Hepatic stellate cell (primary cell): Measurements from ENCODE around the gene NMNAT2.
"Not testable (repeated sequence)": the region's sequence is repeated elsewhere in the genome, so short reads cannot be mapped to it uniquely, and the experiment has no call there.

Experiments
- DNase-seq: peaks from one replicate; pipeline ENCODE4 v3.0.0; 2011; ENCODE audit warnings: low spot score

NMNAT2 gene

DNA sequence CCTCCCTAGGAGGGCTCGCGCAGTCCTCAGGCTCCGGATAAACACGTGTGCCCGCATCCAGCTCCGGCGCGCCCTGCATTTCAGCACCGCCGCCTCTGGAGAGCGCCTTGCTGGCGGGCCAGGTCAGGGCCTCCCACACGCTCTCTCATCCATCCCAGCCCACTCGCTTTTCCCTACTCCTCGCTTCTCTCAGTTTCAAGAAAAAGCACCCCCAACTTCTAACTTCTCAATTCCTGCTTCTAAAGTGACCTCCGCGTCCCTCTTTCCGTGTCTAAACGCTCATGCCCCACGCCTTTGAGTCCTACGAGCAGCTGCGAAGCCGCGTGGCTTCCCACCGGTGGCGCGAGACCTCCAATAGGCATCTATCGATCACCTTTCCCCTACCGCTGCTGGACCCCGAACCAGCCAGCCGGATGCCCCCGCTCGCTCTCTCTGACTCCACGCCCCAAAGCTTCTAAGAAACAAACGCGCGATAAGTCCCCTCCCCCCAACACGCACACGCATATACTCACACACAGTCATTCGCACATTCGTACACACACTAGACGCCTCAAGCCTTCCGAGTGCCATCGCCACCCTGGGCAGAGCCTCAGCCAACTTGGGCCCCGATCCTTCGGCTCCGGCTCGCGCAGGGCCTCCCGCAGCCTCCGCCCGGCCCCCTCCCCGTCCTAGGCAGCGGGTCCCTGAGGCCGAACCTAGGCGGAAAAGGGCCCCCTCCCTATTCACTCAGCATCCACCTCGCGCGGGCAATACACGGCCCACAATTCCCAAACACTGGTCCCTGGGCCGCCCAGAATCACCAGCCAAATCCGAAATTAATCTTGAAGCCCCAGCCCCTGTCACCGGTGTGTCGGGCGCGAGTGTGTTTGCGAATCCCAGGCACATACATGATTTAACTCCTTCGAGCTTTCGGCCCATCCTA, 1.1 kb downstream of the NMNAT2 start:
- peak; percentile 59 for DNase-seq

DNA sequence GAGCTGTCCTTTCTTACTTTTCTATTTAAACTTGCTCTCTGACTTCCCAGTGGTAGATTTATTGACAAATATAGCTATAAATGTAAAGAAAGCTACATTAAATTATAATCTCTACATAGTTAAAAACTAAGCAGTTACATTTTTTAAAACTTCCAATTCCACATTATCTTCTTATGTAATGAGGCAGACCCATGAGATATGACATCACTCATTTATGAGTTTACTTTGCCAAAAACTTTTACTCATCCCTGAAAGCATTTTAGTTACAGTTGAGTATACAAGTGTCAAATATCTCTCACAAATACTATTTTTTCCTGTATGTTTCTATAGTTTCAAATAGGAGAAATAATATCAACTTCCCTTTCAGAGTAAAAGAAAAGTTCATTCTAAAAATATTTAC, 3.8 kb downstream of the NMNAT2 start:
- no peak for DNase-seq

DNA sequence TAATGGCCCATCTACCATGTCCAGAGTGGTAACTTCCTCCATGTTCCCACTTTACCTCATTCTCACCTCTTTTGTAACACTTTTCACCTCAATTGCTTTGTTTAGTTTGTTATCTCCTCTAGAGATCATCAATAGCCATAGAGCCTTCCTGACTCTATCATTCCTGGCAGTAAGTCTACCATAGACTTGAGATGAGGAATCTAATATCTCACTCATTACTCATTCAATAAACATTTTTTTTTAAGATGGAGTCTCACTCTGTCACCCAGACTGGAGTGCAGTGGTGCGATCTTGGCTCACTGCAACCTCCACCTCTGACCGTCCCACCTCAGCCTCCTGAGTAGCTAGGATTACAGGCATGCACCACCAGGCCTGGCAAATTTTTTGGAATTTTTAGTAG, 7.1 kb downstream of the NMNAT2 start:
- no peak for DNase-seq

- DNase-seq = no peak
Observed at GRCh38 chr1:183407961-183408360, 10.2 kb downstream of the NMNAT2 start.

- no peak for DNase-seq
Observed at GRCh38 chr1:183407474-183407873, 10.7 kb downstream of the NMNAT2 start.

- no peak for DNase-seq
Observed at GRCh38 chr1:183404476-183404875, 13.7 kb downstream of the NMNAT2 start.

- DNase-seq = no peak
Observed at GRCh38 chr1:183403498-183403897, 14.7 kb downstream of the NMNAT2 start.

GRCh38 chr1:183401565-183401964, 16.6 kb downstream of the NMNAT2 start:
- DNase-seq = not testable (repeated sequence)

DNA sequence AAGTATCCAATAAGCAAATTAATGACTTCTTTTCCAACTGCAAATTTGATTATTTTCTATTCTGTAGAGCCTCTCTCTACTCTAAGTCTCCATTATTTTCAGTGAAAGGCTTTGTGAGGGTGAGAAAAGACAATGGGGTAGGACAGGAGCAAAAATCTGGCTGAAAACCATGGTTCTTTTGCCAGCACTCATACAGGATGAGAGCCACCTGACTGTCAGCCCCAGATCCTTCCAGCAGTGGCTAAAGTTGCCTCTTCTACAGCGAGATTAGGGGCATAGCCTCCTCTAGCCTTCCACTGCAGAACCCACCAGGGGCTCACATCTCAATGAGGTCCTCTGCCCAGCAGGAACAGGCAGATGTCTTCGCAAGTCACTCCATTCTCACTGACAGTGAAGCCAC, 23.7 kb downstream of the NMNAT2 start:
- DNase-seq = no peak

GRCh38 chr1:183391863-183392262, 26.3 kb downstream of the NMNAT2 start:
- DNase-seq = no peak

DNA sequence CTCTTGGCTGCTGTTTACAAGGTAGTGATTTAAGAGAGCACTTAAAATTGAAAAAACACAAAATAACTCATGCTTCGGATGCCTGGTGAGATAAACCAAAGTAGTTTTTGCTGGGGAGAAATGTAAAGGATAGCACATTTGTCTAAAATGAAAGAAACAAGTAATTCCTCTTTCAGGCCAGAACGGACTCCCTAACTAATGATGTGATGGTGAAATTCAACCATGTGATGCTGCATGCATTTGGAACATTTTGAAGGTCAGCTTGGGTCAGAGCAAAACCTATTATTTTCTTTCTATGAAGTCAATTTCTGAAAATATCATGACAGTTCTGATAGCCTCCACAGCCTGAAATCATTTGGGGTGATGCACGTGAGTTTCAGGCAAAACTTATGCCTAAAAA, 27.6 kb downstream of the NMNAT2 start:
- DNase-seq = no peak

DNA sequence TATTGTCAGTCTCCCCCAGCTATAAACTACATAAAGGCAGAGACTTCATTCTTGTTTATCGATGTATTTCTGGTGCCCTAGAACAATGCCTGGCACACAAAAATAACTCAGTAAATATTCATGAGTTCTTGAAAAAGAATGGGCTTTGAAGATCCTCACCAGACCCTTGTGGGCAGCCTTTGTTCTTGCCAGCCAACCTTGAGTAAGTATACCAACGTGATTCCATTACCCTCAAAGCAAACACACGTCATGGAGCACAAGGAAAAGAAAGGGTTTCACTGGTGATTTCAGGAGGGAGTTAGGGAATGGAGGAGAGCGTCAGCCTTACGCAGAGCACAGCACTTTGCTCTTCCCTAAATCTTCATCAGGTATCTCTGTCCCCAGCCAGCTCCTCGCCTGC, 29.4 kb downstream of the NMNAT2 start:
- DNase-seq = no peak

- DNase-seq = no peak
Observed at GRCh38 chr1:183385340-183386144, 32.6 kb downstream of the NMNAT2 start.

DNA sequence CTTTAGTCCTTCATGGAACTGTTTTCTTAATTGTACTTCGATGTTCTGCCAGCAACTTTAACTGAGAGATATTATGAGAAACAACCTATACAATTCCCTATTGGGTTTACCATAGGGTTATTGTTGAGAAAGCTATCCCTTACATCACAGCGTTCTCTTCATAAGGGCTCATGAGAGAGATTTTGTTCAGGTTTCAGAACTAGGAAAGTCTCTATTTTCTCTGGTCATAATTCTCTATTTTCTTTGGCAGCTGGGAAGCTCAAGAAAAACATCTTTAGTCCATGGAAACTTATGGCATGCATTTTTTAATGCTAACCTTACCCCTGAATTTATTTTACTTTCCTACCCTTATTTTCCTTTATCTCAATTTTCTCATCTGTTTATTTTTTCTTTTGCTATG, 38.2 kb downstream of the NMNAT2 start:
- DNase-seq = no peak

GRCh38 chr1:183375381-183375780, 42.8 kb downstream of the NMNAT2 start:
- DNase-seq = no peak

DNA sequence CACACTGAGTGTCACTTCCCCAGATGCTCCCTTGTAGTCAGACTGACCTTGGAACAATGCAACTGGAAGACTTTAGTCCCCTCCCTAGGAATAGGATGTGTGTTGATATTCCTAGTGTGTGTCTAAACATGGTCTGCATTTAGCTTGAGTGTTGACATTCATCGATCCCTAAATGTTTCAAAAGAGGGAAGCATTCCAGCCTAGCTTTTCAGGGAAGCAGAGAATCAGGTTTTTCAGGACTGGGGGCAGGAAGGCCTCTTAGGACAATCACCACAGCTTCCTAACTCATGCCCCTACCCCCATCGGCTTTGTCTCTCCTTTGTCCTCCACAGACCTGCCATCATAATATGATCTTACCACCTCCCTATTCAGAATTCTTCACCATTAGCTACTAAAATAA, 43.4 kb downstream of the NMNAT2 start:
- no peak for DNase-seq

DNA sequence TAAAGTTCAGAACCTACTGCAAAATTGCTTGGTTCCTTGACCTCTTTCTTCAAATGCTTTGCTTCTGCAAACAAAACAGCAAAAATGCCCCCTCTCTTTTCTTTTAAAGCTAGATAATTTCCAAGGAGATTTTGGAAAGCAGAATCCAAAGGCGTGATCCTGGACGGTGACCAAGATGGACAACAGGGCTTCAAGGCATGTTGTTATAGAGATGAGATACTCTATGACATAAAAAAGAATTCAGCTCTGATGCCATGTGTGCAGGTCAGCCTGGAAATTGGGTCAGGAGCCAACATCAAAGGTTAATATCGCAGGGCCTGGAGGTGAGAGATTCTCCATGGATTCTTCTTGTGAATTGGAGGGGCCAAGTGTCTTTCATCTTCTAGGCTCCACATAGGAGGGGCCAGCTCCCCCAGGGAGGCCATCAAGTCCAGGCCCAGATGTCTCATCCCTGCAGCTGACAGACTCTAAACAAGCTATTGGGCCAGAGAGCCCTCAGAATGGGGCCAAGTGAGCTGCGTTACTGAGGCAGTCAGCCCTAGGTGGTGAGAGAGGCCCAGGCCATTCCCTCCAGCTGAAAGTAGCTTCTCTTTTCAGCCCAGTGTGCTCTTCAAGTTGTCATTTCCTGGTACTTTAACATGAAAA, 45.5 kb downstream of the NMNAT2 start:
- DNase-seq = no peak

GRCh38 chr1:183370399-183371058, 47.7 kb downstream of the NMNAT2 start:
- DNase-seq = no peak

DNA sequence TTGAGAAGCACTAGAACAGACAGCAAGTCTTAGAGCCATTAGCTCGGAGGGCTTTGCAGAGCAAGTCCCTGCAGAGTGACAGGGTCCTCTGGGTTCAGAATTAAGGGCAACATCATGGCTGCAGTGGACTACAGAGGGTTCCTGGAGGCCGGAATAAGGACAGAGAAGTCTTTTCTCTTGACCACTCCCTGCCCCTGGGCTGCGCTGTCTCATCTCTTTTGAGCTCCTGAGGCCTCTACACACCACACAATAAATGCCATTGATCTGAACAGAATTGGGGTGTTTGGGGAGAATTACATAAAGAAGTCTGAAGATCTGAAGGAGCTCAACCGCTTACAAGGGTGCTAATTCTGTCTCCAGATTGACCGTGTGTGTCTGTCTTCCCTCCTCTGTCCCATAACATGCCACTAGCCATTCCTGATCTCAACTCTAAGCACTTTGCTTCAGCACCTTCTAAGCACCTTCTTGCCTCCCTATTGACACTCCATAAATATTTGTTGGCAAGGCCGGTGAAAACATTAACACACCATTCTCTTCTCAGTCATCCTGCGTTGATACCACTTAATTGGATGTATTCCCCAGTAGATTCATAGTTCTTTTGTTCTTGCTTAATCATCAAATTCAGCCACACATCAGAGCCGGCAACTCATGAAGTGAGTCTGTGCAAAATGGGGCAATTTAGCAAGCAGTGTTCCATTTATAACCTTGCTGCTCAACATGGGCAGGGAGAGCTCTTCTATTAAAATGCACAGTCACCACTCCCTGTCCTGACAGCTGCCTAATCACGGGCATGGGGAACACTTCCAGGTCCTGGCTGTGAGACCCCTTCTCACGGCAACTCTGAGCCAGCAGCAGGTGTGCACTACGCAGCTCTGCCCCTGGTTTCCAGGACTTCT, 49.7 kb downstream of the NMNAT2 start:
- no peak for DNase-seq

DNA sequence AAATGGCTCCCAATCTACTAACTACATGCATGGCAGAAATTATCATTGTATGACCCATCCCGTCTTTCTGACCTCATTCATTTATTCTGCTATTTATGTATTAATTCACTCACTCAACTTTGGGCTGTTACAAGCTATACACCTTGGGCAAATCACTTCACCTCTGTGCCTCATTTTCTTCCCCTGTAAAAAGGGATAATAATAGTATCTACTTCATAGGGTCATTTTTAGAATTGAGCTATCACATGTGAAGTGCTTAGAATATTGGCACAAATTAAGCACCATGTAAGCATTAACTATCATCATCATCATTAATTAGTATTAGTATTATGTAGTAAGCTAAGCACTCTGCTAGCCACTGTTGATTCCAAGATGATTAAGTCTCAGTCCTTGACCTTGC, 52.1 kb downstream of the NMNAT2 start:
- DNase-seq = no peak

DNA sequence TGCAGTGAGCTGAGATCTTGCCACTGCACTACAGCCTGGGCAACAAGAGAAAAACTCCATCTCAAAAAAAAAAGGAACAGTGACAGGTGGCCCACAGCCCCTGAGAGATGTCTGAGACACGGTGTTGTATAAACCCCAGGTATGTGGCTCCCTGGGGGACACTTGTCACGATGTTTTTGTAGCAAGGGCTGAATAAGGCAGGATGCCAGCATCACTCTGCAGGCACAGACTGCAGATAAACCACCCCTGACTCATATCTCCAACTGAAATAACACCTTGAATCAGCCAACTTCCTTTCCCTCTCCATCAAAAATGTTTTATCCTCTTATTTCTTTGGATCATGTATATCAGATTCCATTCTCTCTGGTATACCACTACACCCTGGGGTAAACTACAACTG, 52.5 kb downstream of the NMNAT2 start:
- DNase-seq = no peak
